ENCODE results near the gene WBP2.

- TF ChIP-seq CTCF (IDR thresholded peaks at IDR 0.05; ENCODE audit: insufficient read depth, low read length, poor library complexity, severe bottlenecking) (no peak), EZH2phosphoT487 (conservative IDR thresholded peaks at IDR 0.05; ENCODE audit: low read length) (no peak)
Measured at GRCh38 chr17:75894049-75894733, 39.1 kb upstream of the WBP2 start.
